AML-193 (cell line): ENCODE data around the gene PHF5A.
"Not testable (repeated sequence)": the region's sequence is repeated elsewhere in the genome, so short reads cannot be mapped to it uniquely, and the experiment has no call there.

Experiments
- DNase-seq, 2 experiments: peaks; one replicate each; lab custom pipeline; 2025; lab: John Stamatoyannopoulos, UW

PHF5A gene

DNA sequence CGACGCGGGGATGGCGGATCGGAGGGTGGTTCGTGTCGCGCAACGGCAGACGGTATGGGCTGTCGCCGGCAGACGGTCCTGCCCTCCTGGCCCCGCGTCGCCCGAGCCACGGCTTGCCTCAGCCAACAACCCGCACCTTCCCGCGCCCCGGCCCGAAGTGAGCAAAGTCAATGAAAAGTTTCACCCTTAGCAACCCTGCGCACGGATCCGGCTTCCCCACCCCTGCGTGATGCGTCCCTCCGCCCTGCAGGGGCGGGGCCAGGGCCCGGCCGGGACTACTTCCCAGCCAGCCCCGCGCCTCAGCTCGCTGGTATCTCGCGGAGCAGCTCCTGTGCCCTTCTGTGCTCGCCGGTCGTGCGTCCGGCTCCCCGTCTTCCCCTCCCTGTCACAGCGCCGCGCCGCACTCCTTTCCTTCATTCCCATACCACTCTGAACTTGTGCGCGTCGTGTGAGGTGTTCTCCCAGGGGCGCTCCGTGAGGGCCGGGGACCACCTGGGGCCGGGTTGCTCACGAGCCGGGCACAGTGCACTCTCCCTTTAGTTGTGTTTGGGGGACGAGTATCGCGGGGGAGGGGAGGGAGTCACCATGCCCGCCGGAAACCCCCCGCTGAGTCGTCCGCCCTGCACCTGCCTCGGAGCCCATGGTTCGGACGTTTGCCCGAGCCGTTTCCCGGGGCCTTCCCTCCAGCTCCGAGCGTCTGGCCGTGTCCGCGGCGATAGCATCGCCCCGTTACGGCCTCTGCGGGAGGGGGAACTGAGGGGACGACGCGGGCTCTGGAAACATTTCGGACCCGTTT, 21.7 kb downstream of the PHF5A start, which contains the start of gene TOB2:
TOB2 (minus strand) TSS at position 163 of the 796 bp plus-strand sequence. CDS start 9,456 bp downstream, outside the sequence.
- peak; percentile 79 for DNase-seq

DNA sequence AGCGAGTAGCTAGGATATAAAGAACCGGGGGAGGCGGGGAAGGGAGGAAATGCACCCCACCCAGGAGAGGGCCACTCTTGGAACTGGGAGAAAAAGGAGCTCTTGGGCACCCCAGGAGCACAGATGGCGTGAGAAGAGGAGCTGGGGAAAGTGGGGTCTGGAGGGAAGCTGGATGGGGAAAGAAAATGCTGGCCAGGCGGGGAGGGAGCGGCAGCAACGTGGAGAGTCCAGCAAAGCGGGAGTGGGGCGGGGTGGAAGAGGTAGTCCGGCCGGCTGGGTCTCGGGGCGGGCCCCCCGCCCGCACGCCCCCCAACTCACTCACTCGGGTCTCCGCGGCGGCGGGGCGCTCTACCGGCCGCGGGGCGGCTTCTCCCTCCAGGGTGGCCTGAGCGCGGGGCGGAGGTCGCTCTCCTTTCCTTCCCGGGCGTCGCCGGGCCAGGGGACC, 22.4 kb downstream of the PHF5A start:
- DNase-seq: no peak

DNA sequence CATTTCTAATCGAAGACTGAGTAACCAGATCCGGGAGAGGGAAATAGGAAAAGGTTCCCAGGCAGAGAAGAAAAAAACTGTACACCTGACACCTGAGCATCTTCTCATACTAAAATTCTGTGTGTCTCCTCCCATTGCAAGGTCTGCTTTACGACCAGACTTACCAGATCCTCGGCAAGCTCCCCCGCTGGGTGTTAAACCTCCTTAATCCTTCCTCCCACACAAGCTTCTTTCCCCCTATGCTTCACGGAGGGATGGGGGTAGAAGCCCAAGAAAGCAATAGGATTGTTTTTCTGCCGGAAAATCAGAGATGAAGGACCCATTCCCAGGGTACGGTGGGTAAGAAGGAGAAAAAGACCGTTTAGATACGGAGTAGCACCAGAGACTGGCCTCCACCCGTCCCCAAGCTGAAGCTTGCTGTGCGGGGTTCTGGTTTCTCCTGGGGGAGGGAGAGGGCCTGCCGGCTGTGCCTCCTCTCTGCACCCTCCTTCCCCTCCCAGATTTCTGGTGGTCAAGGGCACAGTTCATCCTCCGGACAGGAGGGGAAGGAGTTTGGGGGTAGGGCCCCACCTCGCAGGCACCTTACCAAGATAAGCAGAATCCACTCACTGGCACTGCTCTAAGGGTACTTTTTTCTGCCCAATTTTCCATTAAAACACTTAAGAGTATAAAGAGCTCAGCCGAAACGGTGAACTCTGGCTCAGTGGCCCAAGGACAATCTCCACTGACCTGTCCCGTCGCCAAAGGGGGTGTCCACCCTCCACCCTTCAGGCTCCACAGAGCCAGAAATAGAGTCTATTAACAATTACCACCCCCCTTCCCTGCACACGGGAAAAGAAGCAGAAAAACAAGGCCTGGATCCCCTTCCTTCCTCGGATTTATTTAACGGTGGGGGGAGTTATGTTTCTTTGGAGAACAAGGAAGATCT, 23.1 kb downstream of the PHF5A start:
- DNase-seq: peak in 1 of 2 experiments; percentile 7

DNA sequence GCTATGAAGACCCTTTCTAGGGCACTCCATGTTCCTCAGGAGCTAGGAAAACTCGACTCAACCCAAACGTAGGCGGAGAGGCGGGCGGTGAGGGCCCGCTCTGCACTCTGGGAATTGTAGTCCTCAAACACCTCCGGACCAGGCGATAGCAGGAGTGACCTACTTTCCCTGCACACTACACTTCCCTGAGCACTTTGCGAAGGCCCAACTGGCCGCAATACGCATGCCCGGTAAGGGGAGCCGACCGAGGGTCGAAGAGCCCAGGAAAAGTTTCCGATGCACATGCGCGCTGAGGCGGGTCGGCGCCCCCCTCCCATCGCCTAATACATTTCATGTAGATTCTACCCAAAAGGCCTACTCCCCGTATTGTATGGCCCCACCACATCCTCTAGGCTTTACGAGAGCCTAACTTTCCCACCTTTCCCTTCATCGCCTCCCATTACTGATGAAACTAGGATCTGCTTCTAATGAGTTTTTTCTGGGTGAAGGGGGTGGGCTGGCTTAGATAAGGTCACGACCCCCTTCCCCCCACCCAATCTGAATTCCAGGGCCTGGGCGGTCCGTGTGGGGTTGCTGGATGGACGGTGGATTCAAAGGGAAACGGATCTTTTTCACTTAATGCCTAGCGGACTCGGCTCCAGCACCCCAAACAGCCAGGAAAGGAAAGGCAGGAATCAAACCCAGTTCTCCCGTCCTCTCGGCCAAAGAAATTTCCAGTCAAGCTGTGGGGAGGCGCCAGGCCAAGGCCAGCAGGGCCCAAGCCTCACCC, 23.9 kb downstream of the PHF5A start:
- peak; percentile 93 for DNase-seq

DNA sequence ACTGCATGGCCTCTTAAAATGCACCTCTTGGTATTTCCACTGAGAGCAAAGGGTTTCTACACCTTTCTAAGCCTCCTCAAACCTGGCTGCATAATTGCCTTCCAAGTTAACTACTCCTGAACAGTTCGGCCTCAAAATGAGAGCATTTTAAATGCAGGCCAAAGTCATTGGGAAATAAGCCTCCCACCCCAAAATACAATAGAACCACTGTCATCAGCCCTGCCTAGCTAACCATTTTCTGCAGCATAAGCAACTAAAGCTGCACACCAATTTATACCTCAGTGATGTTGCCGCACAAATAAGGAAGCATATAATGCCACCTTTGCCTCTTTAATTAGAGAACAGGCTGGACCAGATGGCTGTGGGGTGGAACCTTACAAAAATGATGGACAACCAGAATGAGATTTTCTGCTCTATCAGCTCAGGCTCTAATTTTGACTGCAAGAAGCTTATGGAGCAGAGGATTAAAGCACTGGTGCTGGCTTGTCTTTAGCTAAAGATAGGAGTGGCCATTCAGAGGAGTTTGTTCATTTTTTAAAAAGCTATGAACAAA, 26.2 kb downstream of the PHF5A start:
- DNase-seq: no peak

DNA sequence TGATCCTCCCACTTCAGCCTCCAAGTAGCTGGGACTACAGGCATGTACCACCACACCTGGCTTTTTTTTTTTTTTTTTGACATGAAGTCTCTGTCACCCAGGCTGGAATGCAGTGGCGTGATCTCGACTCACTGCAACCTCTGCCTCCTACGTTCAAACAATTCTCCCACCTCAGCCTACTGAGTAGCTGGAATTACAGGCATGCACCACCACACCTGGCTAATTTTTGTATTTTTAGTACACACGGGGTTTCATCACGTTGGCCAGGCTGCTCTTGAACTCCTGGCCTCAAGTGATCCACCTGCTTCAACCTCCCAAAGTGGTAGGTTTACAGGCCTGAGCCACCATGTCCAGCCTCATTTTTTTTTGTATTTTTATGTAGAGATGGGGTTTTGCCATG, 28.0 kb downstream of the PHF5A start:
- not testable (repeated sequence) for DNase-seq

DNA sequence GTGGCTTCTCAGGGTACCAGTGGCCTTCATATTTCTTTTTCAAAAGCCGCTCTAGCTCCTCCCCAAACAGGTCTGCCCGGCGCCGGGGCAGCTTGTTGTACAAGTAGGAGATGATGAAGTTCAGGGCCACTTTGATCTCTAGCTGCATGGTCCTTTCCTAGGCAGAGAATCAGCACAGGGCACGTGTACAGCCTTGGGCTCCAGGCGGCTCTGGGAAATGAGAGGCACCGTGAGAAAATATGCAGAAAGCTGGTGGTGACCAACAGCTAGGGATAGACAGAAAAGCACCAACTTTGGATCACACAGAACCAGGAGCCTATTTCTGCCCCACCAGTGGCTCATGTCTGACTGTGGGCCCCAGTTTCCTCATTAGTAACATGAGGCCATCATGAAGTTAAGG, 31.3 kb downstream of the PHF5A start:
- DNase-seq: no peak

DNA sequence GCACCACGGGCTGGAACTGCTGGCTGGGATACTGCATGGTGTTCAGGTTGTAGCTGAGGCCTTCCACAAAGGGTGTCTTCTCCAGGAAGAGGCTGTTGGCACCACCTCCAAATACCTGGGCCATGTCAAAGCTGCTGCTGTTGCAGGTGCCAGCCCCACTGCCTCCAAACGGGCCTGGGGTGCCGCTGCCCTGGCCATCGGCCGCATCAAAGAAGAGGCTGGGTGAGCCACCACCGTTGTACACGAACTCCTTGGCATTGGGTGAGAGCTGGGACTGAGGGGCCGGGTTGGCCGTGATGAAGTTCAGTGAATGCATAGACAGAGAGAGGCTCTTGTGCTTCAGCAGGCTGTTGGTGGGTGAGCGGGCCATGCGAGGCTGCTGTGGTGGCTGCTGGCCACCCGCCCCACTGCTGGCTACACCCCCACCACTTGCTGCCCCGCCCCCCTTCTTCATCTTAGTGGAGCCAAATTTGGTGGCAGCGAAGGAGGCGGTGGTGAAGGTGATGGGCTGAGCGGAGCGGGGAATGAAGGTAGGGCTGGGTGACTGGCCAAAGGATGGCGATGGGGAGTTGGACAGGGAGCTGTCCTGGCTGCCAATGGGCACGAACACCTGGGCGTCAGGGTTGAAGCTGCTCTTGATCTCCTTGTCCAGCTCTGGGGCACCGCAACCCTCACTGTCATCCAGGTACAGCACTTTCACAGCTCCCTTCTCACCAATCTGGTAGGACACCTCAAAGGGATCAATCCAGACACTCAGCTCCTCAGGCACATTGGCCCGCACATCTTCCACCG, 32.0 kb downstream of the PHF5A start:
- no peak for DNase-seq

DNA sequence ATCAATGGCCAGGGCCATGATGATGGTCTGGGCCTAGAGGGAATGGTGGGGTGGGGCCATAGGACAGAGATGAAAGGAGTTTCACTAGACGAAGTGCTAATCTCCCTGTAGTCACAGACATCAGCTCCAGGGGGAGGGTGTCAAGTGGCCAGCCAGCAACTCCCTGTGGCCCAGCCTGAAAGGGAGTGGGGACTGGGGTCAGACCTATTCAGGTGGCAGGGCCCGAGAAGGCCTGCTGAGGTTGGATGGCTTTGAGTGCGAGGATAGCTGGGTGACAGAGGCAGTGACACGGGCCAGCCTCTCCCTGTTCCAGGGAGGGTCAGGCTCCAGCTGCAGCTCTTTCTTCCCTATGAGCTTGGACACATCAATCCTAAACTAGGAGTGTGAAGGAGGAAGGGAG, 32.9 kb downstream of the PHF5A start:
- no peak for DNase-seq

DNA sequence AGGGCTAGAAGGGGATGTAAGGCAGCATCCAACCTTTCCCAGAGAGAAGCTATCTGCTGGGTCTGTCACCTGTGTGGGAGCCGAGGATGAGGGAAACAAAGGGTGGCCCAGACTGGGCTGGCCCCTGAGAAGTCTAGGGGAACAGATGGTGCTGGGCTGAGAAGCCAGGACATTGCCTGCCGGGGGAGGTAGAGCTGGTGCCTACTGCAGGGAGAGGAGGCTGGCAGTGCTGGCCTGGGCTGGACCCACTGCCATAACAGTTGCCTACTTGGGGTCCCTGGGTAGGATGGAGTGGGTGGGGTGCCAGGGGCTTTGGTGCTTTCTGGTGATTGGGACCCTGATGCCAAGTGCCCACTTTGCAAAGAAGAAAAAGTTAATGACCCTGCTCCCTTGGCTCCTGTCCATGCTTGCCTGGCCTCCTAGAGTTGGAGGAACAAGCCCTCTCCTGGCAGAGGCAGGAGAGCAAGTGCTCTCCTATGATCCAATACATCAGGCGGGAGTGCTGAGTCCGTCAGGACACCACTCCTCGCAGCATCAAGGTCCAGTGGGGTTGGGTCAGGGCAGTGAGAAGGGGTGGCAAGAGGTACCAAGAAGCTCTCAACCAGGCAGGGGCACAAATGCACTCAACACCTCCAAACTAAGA, 34.0 kb downstream of the PHF5A start:
- not testable (repeated sequence) for DNase-seq

DNA sequence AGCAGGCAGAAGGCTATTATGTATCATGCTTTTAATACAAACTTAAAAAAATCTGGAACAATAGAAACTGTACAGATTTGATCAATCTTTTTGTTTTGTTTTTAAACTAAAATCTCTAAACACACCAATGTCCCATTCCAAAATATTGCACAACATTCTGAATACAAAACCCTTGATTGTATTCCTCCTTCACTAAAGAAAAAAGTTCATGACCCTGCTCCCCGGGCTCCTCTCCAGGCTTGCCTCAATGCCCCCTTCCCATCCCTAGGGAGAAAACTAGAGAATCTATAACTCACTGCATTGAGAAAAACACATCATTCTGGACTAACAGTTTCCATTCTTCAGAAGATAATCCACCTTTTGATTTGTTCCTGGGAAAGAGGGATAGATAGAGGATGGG, 35.0 kb downstream of the PHF5A start:
- DNase-seq: not testable (repeated sequence)

DNA sequence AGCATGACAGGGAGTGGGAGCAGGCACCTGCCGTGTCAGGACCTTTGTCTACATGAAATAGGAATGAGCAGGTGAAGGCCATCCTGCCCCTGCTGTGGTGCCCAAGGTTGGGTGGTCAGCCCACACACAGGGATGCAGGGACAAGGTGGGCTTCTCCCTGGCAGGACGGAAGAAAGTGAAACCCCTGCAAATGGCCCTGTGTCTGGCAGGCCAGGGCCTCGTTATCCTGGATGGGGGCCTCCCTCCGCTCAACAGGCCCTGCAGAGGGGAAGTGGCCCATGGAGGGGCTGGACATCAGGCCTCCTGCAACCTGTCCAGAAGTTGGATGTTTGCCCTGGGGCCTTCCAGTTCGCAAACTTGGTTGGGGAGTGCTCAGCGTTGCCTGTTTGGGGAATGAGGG, 36.8 kb downstream of the PHF5A start:
- no peak for DNase-seq

DNA sequence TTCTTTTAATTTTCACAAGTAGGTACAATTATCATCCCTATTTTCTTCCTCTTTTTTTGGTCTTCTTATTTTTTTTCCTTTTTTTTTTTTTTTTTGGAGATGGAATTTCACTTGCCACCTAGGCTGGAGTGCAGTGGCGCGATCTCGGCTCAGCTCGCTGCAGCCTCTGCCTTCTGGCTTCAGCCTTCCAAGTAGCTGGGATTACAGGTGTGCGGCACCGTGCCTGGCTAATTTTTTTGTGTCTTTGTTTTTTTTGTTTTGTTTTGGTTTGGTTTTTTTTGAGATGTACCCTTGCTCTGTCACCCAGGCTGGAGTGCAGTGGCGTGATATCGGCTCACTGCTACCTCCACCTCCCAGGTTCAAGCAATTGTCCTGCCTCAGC, 38.5 kb downstream of the PHF5A start:
- no peak for DNase-seq

DNA sequence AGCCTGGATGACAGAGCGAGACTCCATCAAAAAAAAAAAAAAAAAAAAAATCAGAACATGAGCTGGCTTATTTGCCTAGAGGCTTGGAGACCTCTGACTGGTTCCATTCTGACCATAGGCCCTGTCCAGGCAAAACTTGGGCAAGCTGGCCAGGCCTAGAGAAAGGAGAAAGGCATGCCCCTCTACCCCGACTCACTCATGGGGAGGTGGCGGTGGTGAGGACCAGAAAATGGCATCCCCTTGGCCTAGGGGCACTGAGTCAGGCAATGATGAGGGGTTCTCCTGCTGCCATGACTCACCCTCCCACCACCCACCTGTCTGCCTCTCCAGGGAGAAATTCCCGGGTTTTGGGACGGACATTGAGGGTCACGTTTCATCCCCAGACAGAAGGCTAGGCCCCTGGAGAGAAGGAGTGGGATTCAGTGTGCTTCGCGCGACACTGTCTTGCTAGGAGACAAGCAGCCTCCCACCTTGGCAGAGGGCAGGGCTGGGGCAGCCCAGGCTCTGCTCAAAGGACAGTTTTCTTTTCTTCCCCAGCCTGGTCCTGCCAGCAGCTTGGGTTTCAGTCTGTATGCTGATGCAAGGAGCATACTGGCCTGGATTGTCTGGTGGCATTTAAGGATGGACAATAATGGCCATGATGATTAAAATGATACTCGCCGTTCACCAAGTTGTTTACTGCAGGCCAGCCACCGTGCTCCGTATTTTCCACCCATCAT, 39.1 kb downstream of the PHF5A start:
- DNase-seq: no peak

DNA sequence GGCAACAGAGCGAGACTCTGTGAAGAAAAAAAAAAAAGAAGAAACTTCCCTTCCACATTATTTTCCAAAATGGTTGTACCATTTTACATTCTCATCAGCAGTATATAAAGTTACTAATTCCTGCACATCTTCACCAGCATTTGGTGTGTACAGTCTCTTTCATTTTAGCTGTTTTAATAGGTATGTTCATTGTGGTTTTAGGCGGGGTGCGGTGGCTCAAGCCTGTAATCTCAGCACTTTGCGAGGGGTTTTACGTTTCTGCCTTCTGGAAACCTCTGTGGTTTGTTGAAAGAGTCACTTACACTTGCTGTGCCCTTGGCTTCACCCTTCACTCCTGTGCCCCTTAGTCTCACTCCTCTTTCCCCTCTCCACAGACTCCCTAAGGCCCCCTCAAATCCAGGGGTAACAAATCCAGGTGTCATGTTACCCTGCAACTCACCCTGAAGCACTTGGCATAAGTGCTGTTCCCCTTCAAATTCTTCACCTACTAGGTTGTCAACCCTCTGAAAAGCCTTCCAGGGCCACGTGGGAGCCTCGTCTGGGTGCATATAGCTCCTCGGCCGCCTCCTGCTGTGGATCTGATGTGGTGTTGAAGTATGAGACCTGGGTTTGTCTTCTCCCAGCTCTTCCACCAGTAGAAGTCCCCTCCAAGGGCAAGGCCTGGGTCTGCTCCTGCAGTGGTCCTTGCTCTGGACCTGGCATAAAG, 42.7 kb downstream of the PHF5A start:
- no peak for DNase-seq

DNA sequence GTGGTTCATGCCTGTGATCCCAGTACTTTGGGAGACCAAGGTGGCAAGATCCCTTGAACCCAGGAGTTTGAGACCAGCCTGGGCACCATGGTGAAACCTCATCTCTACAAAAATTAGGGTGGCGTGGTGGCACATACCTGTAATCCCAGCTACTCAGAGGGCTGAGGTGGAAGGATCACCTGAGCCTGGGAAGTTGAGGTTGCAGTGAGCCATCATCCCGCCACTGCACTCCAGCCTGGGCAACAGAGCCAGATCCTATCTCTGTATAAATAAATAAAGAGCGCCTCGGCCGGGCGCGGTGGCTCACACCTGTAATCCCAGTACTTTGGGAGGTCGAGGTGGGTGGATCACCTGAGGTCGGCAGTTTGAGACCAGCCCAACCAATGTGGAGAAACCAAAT, 49.8 kb downstream of the PHF5A start:
- no peak for DNase-seq

DNA sequence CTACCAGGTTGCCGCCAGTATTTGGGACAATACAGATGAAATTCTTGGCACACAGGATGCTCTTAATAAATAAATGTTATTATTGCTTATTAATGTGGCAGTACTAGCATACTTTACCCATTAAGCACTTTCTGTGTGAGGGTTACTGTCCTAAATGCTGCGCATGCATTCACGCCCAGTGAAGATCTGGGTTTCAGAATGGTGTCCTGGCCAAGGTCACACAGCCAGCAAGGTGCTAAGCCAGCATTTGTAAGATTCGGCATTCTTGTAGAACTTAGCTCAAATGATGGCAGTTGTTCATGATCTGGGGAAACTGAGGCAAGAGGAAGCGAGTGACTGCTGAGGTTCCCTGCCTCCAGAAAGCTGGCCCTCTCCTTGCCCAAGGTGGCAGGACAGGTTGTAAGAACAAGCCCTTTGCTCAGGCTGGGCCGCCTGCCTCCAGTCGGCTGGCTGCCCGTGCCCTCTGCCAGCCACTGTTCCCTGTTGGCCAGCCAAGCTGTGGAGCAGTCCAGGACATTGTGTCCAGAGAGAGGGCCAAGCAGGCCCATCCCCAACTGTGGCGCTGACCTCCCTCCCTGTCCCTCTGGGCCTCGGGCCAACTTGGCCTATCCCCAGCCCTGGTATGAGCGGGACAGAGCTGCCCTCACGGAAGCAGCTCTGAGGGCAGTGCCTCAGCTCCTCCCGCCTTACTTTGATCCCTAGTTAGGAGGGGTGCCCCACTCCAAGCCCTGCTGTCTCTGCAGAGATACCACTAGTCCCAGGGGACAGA, 50.7 kb downstream of the PHF5A start:
- no peak for DNase-seq

DNA sequence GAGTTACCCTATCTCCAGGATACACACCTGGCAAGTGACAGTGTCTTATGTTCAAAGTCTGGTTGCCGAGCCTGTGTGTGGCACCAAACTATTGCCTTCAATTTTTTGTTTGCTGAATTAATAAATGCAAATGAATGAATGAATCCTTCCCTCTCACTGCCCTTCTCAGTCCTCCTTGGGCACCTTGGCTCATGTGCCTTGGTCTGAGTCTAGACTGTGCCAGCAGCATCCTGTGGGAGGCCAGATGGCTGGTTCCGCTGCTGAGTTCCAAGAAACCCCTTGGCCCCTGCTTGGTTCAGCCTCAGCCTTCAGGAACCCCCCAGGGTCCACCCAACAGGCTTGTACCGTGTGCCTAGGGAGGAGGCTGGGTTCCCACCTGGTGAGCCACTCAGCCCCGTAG, 52.9 kb downstream of the PHF5A start:
- no peak for DNase-seq
